ENCODE data around the gene MAPRE3. TPM values are rescaled to one million over a fixed set of nuclear protein-coding genes. Genes with fewer than 3 reads are reported as not detected.

MAPRE3 gene
- polyA plus RNA-seq, 1 donor, result 41.2 TPM

DNA sequence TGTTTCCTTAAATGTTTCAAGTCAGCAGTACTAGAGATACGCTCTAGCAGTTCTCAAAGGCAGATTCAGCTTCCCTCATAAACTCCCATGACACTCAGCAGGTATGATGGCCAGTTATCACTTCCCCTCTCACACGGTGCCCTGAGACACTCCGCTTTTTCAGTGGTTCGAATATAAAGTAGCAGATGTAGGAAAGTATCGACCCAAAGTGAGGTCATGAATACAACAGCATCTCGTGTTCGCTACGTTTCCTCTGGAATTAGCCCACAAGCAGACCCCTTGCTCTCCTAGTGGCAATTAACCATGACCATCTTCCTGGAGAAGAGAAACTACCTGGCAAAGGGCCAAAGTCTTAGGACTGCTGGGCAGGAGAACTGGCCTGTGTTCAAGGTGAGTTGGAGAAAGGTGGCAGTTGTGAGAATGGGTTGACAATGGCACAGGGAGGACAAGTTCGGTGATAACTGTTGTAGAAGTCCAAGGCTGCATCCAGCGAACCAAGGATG is 71.8 kb downstream of the MAPRE3 start:
- DNase-seq, result no peak

DNA sequence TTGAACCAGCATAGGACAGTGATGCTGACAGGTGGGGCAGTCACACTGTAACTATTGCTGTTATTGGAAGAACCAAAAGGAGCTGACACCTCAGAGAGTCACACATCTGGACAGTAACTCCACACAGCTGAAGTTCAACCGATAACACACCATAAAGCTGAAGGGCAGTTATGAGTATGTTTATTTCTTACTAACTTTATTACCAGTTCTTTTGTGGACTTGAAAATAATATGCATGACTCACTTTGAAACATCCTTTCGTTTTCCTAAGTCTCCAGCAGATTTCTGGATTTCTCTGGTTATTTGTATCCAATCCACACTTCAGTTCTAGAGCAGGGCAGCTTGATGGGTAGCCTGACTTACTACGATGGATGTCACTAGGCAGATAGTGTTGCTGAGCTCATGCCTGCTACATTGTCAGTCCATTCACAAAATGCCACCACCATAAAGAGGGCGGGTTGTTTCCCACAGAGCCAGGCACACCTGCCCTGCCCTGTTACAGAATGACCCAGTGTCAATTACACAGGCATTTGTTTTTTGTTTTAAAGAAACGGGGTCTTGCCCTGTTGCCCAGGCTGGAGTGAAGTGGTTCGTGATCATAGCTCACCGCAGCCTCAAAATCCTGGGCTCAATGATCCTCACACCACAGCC is 72.7 kb downstream of the MAPRE3 start:
- DNase-seq, result no peak

DNA sequence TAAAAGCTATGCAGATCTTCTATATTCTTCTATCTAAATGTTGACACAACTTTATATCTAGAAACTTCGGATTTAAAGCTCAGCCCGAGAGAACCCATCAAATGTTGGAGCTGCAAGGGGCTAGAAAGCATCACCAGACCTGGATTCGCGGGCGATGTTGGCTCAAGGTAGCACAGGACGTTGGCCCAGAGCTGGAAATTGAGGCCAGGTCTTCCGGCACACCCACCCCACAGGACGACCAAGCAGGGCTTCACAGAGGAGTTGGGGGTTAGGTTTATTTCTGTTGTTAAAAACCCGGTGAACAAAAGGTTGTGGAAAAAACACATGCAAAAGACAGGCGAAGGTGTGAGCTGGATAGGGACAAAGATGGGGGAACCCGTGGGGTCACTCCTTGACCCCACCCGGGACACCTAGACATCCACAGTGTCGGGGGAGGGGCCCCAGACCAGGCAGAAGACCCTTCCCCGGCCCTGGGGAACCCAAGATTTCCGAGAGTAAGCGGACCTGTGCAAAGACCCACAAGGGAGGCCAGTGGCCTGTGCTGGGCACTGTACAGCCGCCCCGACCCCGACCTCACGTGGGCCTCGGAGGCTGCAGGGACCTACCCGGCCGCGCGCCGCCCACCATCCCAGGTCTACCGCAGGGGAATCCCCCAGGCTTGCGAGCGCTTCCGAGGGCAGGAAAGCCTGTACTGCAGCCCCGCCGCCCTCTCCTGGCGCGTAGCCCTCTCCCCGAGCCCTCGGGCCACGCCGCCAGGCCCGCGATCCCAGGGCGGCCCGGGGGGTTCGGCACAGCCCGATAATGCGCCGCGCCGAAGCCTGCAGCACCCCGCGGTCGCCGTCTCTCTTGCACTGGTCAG is 79.2 kb downstream of the MAPRE3 start:
- DNase-seq, result peak; percentile 40

DNA sequence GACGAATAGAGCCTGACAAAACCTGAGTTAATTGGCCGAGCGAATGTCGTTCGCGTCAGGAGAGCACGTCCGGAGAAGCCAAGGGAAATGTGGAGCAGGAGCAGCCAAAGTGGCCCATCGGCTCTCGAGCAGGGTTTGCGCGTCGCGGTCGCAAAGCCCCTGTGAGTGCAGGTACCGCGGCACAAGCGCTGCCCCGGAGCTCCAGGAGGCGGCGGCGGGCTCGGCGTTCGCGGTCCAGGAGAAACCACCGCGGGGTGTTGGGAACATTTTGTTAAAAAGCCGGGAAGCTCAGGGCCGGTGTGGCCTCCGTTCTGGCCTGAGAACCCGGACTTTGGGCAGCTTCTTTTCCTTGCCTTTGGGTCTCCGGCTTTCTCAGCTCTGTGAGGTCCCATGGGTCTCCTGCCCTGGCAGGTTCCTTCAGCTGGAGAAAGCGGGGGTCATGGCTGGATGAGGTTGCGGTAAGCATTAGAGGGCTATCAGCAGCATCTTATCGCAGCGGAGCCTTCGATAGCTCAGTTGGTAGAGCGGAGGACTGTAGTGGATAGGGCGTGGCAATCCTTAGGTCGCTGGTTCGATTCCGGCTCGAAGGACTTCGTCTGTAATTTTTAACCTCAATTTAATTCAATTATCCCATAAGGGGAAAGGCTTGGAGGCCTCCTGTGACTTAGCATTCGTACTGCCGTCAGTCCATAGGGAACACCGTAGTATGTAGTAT is 80.0 kb downstream of the MAPRE3 start:
- peak; percentile 95 for DNase-seq

DNA sequence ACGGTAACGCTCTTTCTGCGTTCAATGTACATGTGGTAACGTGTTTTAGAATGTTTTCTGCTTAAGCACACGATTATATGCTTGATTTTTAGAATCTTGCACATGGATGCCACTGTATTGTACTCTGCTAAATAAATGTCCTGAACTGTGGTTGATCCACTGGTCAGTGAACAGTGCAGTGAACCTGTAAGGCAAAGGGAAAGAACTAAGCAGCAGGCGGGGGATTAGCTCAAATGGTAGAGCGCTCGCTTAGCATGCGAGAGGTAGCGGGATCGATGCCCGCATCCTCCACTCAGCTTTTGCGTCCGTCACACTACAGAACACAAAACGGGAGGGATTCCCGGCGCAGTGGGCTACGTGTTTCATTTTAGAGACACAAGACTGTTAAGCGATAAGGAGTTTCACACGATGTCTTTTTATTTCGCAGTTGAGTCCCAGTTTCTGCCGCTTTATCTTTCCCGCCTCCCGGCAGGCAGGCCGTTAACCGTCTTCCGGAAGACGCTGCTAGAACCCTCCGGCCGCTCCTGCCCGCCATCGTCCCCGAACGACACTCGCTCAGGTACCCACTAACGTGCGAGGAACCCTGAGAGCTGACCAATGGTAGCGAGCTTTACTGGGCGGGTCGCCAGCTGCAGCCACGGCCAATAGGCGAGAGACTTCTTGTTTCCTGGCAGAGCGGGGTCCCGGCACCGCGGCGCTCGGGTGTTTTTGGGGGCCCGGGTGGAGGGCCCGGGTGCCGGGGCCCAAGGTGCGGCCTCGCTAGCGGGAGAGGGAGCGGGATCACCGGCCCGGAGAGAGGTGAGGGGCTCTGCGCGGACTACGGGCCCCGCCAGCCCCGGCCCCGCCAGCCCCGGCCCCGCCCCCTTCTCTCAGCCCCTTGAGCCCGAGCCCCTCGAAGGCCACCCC is 80.8 kb downstream of the MAPRE3 start, which contains the start of gene AGBL5:
Gene AGBL5 (plus strand): TSS at position 673 of the 906 bp plus-strand sequence. CDS start 1,291 bp downstream, outside the sequence.
- peak; percentile 92 for DNase-seq

DNA sequence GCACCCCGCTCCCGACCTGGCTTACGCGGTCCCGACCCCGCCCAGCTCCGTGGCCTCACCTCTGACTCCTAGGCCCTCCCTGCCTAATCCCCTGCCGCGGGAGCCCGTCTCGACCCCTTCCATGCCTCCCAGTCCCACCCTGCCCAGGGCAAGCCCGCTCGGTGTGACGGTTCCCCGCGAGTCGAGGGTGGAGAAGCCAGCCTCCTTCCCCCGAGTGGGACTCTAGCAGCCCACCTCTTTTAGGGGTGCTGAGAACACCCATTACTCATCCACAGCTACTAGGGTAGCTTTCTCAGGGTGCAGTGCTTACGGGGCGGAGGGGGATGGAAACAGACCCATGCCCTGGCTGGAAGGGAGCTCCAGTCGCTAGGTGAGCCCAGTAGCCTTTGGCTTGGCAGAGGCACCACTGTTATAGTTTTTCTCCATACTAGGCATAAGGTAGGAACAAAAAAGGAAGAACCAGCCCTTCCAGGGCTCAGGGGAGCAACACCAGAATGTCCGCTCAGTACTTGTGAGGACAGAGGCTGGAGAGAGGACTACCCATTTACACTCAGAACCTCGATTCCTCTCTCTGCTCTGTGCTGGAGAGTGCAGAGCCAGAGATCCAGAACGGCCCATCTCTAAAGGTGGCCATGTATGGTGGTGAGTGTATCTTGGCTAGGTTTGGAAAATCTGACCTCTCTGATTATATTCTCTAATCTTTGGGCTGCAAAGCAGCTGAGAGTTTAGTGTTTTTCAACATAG is 81.6 kb downstream of the MAPRE3 start:
- no peak for DNase-seq

DNA sequence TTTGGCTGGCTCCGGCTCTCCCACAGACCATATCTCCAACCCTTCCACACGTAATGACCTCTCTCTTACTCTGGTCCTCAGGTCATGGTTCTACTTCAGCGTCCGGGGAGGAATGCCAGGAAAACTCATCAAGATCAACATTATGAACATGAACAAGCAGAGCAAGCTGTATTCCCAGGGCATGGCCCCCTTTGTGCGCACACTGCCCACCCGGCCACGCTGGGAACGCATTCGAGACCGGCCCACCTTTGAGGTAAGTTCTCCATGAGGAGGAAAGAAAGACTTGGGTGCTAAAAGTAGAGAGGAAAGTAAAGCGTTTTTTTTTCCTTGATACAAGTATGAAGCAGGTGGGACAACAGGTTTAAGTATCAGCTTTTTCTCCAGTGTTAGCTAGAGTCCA is 82.9 kb downstream of the MAPRE3 start:
- DNase-seq, result no peak

DNA sequence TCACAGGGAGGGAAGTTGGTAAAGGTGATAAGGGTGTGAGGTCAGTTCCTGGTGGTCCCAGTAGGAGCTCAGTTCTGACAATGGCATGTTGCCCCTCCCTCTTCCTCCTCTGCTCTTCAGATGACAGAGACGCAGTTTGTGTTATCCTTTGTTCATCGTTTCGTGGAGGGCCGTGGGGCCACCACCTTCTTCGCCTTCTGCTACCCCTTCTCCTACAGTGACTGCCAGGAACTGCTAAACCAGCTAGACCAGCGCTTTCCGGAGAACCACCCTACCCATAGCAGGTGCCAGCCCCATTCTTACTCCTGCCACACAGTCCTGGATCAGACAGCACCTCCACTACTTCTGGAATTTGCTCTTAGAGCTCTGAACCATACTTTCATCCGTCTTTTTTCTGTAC is 83.3 kb downstream of the MAPRE3 start:
- DNase-seq, result no peak

DNA sequence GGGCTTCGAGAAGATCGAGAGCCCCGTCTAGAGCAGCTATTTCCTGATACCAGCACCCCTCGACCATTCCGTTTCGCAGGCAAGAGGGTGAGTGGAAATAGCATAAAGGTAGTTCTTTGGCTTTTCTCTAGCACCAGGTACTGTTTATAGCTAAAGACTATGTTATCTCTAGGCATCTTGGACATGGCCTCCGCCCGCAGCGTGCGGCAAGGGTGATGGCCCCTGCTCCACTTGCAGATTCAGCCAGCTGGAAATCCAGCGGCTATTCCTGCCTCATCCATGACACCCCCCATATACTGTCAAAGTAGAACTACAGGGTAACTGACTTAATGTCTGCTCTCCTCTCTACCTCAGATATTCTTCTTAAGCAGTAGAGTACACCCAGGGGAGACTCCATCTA is 84.3 kb downstream of the MAPRE3 start:
- no peak for DNase-seq

DNA sequence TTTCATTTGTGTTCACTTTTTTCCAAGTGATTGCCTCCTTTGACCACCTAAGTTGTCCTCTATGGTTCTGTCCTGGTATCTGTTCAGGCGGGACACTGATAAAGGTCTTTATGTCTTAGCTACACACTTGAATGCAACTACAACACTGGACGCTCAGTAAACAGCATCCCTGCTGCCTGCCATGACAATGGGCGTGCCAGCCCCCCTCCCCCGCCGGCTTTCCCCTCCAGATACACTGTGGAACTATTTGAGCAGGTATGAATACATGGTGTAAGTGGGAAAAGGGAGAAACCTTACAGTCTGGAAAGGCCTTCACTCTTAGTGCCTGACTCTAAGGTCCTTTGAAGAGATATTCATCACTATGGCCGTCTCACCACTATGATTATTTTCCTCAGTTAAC is 86.7 kb downstream of the MAPRE3 start:
- no peak for DNase-seq

DNA sequence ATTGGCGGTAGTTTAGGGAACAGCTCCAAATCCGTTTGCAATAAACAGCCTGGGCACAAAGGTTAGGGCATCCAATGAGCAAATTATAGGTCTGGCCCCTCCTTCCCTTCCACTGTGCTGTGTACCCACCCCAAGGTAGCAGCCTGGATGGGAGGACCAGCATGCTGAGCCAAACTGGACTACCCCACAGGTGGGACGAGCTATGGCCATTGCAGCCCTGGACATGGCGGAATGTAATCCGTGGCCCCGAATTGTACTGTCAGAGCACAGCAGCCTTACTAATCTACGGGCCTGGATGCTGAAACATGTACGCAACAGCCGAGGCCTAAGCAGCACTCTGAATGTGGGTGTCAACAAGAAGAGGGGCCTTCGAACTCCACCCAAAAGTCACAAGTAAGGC is 87.8 kb downstream of the MAPRE3 start:
- DNase-seq, result no peak

DNA sequence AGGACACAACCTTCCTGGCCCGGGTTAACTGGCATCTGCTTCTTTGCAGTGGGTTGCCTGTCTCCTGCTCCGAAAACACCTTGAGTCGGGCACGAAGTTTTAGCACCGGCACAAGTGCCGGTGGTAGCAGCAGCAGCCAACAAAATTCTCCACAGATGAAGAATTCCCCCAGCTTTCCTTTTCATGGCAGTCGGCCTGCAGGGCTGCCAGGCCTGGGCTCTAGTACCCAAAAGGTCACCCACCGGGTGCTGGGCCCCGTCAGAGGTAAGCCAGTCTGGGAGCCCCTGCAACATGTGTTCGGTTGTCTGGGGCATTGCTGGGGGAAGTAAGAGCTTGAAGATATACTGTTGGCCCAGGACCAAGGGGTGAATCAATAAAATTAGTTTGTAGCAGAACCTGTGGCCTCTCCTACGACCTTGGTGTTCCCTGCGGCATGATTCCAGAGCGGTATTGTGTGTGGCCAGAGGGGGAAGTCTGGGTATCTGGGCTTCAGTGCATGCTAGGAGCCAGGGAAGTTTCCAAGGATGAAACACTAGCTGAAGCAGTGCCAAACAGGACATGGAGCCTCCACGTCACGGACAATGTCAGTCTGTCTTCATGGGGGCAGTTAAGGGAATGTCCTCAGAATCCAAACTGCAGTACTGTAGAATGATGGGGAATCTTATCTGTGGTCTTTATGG is 88.8 kb downstream of the MAPRE3 start:
- DNase-seq, result no peak

DNA sequence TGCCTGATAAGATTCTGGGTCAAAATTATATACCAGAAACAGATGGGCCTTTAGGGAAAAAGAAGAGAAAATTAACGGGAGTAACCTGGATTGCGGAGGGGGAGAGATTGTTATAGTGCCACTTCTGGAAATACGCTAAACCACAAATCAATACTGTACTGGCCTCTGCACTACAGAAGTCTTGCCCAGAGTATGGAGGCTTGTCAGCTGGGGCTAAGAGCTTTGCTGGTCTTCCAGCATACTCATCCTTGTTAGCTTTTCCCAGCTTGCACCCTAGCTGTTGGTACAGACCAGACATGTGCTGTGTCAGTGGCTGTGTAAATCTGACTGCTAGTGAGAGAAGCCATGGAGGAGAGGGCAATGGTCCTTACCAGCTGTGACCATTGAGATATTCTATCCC is 89.9 kb downstream of the MAPRE3 start:
- no peak for DNase-seq

DNA sequence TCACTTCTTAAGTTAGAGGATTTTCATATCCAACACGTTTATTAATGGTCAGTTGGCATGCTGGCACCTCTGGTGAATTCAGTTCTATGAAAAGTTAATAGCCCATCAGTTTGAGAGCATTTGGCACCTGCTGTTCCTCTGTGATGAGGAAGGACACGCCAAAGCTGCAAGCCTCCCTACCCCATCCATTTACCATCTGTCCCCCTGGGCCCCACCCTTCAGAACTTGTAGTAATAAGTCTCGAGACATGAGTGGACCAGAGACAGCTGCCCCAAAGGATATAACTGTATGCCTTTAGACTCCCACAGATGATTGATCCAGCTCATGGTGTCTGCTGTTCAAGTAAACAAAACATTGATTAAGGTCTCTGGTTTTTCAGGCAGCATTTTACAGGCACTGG is 94.7 kb downstream of the MAPRE3 start:
- no peak for DNase-seq

DNA sequence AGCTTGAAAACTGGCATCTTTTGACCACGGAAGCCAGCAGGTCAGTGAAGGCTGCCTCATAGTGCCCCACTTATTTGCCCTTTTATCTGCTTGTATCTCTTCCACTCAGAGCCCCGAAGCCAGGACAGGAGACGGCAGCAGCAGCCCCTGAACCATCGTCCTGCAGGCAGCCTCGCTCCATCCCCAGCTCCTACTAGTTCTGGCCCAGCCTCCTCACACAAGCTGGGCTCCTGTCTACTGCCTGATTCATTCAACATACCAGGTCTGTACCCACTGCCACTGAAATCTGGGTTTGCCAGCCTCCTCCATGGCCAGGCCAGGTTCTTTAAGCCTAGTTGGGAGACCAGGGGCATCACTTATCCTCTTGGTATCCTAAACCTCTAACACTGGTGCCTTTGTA is 96.9 kb downstream of the MAPRE3 start:
- DNase-seq, result no peak

DNA sequence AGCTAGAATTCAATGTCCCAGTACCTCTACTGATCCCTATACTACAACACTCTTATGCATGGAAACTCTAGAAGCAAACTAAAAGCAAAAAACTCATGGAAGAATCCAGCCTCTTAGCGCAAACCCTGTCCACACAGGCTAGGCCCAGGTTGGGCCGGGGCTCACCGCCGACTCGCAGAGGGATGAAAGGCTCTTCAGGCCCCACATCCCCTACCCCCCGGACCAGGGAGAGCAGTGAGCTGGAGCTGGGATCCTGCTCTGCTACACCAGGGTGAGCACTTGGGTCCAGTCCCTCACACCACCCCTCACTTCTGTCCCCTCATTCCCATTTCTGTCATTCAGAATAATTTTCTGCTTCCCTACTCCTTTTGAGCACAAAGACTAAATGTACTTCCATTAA is 99.0 kb downstream of the MAPRE3 start:
- DNase-seq, result no peak

DNA sequence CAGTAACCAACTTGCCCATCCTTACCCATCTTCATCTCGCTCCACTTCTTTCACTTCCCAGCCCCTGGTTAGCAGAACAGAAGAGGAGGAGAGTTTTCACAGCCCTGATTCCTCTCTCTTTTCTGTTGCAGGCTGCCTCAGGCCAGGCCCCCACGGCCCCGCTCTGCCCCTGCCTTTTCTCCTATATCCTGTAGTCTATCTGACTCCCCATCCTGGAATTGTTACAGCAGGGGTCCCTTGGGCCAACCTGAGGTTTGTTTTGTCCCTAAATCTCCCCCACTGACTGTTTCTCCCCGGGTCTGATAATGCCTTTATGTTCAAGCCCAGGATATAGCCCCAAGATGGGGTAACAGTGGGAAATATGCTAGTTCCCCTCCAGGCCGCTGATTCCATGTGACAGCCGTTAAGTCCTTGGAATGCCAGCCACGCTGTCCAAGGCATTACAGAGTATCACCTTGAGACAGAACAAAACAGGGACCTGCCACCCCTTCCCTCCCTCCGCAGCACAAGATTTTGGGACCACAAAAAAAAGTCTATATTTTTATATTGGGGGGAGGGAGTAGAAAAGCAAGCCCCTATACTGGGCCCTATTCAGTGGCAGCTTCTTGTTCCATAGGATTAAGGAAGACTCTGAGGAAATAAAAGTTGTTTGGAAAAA is 99.7 kb downstream of the MAPRE3 start:
- DNase-seq, result no peak

DNA sequence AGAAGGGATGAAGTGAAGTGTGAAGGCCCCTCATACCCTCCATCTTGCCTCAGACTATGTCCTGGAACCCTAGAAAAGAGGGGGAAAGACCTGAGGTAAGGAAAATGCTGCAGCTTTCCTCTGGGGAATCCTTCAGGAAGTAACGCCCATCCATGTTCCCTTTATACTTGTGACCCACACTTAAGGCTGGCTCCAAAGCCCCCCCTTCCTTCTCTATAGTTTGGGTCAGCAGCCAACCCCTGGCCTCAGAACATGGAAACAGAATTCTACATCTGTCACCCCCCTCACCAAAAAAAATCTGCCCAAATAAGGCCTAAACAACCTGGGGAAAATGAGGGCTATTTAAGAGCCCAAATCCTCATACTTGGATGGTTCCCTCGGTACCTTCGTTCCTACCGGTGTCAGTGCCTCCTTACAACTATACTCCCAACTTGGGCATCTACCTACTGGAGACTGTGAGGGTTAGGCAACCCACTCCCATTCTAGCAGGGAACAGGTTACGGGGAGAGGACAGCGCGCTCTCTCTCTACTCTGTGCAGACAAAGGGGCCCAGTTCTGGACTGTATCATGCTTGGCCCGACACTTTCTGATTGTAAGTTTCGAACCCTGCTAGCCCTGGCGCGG is 100.3 kb downstream of the MAPRE3 start:
- no peak for DNase-seq

DNA sequence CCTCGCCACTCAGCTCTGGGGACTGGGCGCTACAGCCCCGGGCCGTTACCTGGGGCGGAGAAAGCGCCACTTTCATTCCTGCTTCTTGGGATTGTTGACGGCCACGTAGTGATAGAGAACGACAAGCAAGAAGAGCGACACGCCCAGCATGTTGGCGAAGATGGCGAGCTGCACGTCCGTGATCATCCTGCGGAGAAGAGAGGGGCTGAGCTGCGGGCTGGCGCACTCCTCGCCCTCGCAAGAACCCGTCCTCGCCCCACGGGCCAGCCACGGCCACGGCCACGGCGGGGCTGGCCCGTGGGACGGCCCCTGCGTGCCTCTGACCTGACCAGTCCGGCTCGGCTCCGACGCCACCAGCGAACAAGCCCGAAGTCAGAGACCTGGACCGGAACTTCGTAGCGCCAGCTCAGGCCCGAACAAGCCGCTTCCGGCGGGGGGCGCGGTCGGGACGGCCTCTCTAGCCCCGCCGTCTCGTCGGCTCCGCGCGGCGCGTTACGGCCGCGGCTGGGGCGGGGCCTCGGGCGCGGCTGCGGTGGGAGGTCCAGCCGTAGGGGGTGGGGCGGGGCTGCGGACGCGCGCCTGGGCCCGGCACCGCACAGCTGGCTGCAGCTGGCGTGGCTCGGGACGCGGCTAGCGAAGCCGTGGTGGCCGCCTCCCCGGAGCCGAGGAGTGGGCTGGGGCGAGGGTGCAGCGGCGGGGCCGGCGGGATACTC is 101.0 kb downstream of the MAPRE3 start, which contains the start of gene OST4:
Gene OST4 (minus strand): TSS at position 378 of the 713 bp plus-strand sequence.
- peak; percentile 93 for DNase-seq

Measured in hindlimb muscle (tissue), 1 donor.